NCI-H446 (cell line): ENCODE results near the gene MEGF11.

Experiments used
- DNase-seq, 2 experiments: peaks; one replicate each; lab custom pipeline; 2025; lab: John Stamatoyannopoulos, UW

MEGF11 gene

DNA sequence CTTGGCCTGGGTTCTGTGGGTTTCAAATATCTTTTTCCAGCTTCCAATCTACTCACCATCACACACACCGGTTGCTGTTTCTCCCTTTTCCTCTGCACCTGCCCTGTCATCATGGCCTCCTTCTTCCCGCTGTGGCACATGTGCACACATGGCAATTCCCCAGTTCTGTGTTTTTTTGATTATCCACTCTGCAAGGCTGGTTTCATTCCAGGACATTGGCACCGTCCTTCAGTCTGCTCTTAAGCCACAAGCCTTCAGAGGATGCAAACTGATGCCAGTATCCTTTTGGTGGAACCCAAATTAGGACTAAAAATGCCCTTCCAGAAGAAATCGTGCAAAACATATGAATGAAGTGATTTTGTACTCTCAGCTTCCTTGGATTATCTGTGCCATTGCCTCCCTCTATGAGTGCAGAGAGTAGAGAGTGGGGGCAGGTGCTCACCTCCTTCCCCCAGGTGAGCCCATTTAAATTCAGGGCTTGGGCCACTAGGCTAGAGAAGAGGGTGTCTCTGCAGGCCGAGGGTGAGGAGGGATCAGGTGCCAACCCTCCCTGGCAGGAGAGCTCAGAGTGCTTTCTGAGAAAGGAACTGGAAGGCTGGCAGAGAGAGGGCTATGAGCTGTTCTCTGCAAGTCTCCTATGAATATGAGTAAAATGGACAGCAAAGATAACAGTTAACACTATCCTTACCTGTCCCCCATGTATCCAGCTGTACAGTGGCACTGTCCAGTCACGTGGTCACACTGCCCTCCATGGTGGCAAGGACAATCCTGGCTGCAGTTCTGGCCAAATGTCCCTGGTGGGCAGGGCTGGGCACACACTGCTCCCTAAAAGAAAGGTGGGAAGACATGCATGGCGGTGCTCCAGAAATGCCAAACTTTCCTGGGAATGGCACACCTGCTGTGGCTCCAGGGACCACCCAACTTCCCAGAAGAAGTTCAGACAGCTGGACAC lies 283.4 kb downstream of the MEGF11 start:
- DNase-seq: no peak

DNA sequence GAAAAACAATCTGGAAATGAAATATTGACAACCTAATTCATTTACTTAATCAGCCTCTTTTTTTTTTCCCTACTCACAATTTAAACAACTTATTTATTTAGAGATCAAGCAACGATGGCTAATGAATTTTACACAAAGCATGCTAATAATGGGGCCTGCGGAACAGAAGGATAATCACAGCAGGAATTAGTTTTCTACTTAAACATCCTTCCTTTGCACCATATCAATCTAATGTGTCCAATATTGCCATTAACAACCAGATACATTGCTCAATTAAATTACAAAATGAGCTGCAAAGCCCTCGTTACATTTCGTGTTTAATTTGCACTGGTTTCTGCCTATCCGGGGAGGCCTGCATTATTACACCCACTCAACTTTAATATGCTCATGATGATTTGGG lies 285.0 kb downstream of the MEGF11 start:
- DNase-seq: no peak

- DNase-seq: no peak
Observed at GRCh38 chr15:65964792-65965433, 288.6 kb downstream of the MEGF11 start.

DNA sequence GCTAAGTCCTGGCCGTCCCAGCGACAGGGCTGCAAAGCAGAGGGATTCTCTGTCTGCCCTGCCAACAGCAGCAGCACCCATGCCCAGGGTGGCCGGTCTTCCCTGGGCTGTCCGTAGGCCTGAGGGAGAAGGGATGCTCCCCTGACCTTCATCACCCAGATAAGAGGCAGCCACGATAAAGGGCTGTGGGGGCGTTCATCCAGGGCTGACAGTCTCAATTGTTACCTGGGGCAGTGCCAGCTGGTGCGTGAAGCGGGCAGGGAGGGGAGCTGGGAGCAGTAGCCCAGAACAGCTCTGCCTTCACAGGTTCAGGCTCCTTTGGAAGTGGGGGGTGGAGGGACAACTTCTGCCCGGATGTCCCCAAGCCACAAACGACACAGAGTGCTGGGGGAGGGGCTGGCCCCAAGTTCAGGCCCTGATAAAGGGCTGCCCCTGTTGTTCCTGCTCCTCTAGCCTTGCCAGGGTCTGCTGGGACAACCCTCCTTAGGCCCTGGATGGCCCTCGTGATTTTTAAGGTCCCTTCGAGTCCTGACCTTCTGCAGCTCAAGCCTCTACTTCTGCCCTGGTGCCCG lies 289.6 kb downstream of the MEGF11 start:
- DNase-seq: no peak

DNA sequence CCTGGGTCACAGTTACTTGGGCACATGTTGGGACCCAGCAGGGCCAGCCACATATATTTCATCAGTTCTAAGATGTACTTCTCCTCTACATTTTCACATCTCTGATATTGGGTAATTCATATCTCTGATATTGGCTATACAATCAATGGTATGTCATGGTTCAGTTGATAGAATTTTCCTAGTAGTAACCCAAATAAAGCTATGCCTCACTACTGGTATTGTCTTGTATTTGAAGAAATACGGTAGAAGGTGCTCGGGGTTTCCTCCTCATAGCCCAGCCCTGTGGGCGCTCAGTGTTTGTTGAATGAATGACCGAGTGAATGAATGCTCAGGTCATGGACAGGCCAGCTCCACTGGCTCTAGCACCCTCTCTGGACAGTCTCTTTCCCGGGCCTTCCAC lies 290.2 kb downstream of the MEGF11 start:
- DNase-seq: no peak

GRCh38 chr15:65962187-65962586 lies 291.4 kb downstream of the MEGF11 start:
- no peak for DNase-seq

- no peak for DNase-seq
Observed at GRCh38 chr15:65960586-65960985, 293.0 kb downstream of the MEGF11 start.

DNA sequence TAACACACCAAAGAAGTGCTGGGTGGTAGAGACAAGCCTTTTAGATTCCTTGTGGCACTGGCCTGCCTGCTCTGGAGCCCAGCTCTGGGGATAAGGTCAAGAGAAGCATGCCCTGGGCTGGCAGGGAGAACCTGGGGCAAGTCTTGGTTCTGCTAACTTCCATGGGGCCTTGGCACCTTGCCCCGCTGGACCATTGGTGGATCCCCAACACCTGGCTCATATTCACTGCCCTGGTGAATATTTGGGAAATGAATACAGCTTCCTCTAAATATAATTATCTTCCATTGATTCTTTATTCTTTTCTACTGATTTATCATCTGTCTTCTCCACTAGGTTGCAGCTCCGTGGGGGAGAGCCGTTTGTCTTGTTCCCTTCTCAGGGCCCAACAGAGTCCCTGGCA lies 294.7 kb downstream of the MEGF11 start:
- DNase-seq: no peak

DNA sequence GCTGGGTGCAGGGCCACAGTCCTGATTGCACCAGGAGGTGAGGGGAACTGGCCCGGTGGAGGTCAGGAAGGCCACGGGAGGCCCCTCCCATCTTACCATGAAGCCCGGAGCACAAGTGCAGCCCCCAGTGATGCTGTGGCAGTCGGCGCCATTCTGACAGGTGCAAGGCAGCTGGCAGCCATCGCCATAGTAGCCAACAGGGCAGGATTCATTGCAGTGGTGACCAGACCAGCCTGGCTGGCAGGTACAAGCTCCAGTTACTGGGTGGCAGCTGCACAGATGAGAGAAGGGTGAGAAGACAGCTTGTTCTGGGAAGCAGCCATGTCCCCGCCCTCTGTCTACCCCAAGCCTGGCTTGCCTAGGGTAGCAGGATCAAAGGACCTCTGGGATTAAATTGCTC lies 296.1 kb downstream of the MEGF11 start:
- DNase-seq: no peak

DNA sequence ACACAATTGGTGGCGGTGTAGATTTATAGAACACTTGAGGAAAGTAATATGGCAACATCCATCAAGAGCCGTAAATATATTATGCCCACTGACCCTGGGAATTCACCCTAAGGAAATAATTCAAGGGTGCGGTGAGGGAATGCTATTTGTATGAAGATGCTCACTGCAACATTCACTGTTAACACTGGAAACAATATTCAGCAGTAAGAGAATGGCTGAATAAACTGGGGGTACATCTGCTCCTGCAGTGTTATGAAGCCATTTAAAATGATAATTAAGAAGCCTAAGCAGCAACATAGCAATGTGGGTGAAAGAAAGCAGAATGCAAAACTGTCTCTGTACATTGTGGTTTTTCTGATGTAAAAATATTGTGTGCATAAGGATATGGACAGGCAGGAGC lies 296.7 kb downstream of the MEGF11 start:
- DNase-seq: no peak

DNA sequence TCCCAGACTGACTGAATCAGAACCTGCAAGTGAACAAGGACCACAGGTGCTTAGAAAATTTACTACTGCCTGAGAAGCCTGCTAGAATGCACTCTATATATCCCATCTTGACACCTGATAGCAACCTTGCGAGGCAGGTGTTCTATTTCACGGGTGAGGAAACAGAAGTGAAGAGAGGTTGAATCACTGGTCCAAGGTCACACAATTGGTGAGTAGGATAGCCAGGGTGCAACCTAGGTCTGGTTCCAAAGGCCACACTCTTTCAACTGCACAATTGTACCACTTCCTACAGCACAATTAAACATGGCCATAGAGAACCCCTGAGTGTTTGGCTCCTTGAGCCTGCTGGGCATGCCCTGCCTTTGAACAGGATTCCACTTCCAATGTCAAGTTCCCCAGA lies 297.2 kb downstream of the MEGF11 start:
- no peak for DNase-seq

DNA sequence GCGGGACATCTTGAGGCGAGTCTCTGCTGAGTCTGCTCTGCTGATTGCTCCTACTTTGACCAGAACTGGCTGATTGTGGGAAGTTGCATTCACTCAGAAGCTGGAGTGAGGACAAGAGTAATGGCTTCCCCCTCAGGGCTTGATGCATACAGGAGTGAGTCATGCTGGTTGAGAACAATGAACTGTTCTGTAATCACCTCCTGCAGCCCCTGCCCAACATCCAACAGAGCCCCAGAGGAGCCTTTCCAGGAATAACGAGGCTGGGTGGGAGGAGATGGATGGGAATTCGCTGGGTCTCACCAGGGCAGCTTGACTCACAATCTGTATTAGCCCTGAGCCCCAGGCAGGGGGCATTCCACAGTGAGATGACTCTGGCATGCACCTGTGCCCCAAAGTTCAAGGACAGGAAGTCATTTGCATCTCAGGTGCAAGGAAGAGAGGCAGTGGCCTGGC lies 299.2 kb downstream of the MEGF11 start:
- DNase-seq: no peak

DNA sequence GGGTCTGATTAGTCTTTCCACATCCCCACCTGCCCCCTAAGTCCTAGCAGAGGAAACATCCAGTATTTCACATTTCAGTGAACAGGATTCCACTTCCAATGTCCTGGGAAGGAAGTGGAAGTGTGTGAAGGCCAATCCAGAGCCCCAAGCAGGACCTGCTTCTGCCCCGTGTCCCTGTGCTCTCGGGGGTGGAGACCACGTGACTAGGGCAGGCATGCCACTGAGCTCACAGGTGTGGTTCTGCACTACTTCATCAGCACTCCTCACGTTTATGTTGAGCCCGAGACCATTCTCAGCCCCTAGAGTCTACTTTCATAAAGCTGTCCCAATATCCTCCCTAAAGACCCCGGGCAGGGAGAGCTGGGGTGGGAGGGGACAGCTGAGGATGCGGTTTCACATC lies 299.9 kb downstream of the MEGF11 start:
- no peak for DNase-seq

DNA sequence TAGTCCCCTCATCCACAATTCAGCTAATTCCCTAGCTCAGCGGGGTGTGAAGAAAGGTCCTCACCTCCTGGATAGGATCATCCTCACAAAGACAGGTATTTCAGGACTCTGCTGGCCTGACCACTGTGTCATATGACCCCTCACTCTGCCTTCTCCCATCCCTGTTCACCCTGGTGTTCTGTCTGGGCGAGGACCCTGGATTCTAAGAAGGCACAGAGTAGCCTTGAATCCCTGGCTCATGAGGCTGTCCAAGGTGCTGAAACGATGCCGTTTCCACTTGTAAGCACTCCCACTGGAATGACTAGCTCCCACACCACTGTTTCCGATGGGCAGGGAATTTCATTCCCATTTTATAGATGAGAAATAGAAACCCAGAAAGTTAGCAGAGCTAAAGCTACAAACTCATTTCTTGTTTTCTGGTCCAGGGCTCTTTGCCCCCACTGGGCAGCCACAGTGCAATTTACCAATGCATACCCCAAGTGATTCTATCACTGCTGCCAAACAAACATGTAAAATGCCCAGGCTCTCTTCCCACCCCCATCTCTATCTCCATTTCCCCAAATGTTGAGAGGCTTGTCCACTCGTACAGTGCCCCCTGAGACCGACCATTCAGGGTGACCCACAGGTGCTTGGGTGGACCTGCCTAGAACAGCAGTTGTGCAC lies 301.0 kb downstream of the MEGF11 start:
- no peak for DNase-seq

- no peak for DNase-seq
Observed at GRCh38 chr15:65951007-65951406, 302.5 kb downstream of the MEGF11 start.

GRCh38 chr15:65949491-65949890 lies 304.1 kb downstream of the MEGF11 start:
- no peak for DNase-seq

DNA sequence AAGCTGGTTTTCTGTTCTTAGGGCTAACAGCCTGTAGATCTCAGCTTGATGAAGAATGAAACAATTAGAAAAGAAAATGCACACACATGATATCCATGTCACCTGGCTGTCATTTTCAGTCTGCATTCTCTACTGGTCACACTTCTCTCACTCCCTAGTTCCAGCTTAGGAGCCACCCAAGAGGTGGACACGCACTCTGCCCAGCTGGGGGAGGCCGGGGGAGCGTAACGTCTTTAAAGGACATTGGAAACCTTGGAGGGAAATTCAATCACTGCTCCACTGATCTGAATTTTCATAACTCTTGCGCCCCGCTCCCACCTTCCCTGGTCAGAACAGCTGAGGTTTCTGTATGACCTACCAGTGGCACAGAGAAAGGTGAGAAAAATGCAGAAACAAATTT lies 304.5 kb downstream of the MEGF11 start:
- DNase-seq: no peak

DNA sequence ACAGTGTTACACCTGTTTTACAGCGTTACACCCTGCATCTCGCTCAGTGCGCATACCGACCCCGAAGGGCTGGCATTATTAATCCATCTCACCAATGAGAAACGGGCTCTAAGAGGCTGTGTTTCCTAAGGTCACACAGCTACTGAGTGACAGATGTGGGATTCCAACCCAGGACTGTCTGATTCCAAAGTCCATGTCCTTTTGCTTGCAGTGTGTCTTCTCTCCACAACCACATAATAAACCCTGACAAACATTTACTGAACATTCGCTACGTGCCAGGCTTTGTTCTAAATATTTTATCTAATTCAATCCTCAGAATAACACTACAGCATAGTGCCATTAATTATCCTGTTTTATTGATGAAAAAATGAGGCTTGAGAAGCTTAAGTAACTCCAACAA lies 305.2 kb downstream of the MEGF11 start:
- no peak for DNase-seq

GRCh38 chr15:65947041-65947440 lies 306.5 kb downstream of the MEGF11 start:
- no peak for DNase-seq

- no peak for DNase-seq
Observed at GRCh38 chr15:65945616-65946015, 307.9 kb downstream of the MEGF11 start.

DNA sequence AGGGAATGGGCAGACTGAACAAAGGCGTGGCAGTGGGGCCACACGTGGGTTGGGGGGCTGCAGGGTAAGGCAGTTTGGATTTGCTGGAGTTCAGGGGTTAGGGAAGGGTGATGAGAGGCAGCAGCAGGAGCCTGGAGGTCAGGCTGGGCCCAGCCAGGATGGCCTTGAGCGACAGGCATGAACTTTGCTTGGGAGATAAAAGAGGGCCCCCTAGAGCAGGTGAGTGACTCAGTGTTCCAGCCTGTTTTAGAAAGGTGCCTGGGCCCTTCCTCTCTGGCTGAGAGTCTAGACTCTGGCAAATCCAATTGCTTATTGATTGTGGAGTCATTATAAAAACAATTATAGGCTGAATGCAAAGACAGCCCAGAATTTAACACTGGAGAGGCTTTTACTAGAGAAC lies 309.1 kb downstream of the MEGF11 start:
- DNase-seq: no peak

DNA sequence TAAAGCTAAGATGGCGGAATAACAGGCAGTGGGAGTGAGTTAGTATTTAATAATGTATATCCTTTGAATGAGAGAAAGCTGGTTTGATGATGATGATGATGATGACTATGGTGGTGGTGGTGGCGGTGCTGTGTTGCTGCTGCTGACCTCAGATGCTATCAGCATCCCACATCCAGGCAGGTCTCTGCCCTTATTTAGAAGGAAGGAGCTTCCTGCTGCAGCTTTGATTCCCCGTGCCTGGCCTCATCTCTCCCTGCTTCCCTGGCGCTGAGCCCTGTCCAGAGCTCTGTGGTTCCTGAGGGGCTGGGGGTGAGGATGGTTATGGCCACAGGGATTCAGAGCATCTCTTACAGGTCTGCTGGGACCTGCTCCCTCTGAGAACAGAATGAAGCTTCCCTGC lies 311.1 kb downstream of the MEGF11 start:
- DNase-seq: no peak

DNA sequence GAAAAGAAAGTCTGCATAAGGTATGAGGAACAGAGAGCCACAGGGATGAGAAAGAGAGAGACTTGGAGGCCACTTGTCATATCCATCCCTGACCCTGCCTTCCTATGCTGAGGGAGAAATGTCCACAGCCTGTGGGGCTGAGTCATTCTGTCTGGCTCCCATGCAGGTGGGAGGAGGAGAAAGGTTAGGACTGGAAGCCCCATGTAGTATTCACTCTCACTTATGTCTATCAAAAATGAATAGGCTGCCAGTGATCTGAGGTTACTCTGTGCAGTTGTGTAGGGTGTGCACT lies 313.0 kb downstream of the MEGF11 start:
- no peak for DNase-seq
